ENCODE results near the gene PROZ.

Gene PROZ

GRCh38 chr13:113167155-113167554 lies 8.7 kb downstream of the PROZ start:
- H3K4me3 ChIP-seq (ENCODE audit: low read depth, low read length) = no peak overlapping the region
- no peak for TF ChIP-seq CTCF (IDR thresholded peaks at IDR 0.05; ENCODE audit: borderline replicate concordance, insufficient read depth, low read depth, low read length)

GRCh38 chr13:113167575-113167974 lies 9.1 kb downstream of the PROZ start:
- no peak overlapping the region for H3K4me3 ChIP-seq (ENCODE audit: low read depth, low read length)
- no peak for TF ChIP-seq CTCF (IDR thresholded peaks at IDR 0.05; ENCODE audit: borderline replicate concordance, insufficient read depth, low read depth, low read length)

GRCh38 chr13:113168211-113168610 lies 9.8 kb downstream of the PROZ start:
- no peak for TF ChIP-seq CTCF (IDR thresholded peaks at IDR 0.05; ENCODE audit: borderline replicate concordance, insufficient read depth, low read depth, low read length)
- H3K4me3 ChIP-seq (ENCODE audit: low read depth, low read length) = no peak overlapping the region

GRCh38 chr13:113169277-113170272 lies 11.1 kb downstream of the PROZ start:
- no peak for TF ChIP-seq CTCF (IDR thresholded peaks at IDR 0.05; ENCODE audit: borderline replicate concordance, insufficient read depth, low read depth, low read length)
- no peak overlapping the region for H3K4me3 ChIP-seq (ENCODE audit: low read depth, low read length)

- no peak for TF ChIP-seq CTCF (IDR thresholded peaks at IDR 0.05; ENCODE audit: borderline replicate concordance, insufficient read depth, low read depth, low read length)
- H3K4me3 ChIP-seq (ENCODE audit: low read depth, low read length) = no peak overlapping the region
Measured at GRCh38 chr13:113170511-113170910, 12.1 kb downstream of the PROZ start.

- no peak for TF ChIP-seq CTCF (IDR thresholded peaks at IDR 0.05; ENCODE audit: borderline replicate concordance, insufficient read depth, low read depth, low read length)
- H3K4me3 ChIP-seq (ENCODE audit: low read depth, low read length) = no peak overlapping the region
Measured at GRCh38 chr13:113171250-113172125, 13.0 kb downstream of the PROZ start.

Data from GM12875 (cell line).